Lower lobe of right lung (tissue), 2 donors: ENCODE data around the gene ZP2. TPM values are rescaled to one million over a fixed set of nuclear protein-coding genes. Genes with fewer than 3 reads are reported as not detected.
"Not testable (repeated sequence)": the region's sequence is repeated elsewhere in the genome, so short reads cannot be mapped to it uniquely, and the experiment has no call there.

Source experiments
- ATAC-seq, 2 donors: fragments of 200-7000 bp; cut with Tn5 transposase; one replicate each; pipeline ENCODE4 v1.9.1; 2020 to 2022; ENCODE audit warnings: mild to moderate bottlenecking in 2 of 2, moderate library complexity in 2 of 2
- DNase-seq: peaks from one replicate; pipeline ENCODE4 v3.0.0-alpha.2; 2020
- H3K27ac ChIP-seq: fragments of 200-600 bp; one replicate; pipeline ENCODE4 v1.8.0; 2022
- H3K27me3 ChIP-seq: fragments of 200-600 bp; one replicate; pipeline ENCODE4 v1.8.0; 2022; ENCODE audit warnings: low read depth
- H3K36me3 ChIP-seq: fragments of 200-600 bp; one replicate; pipeline ENCODE4 v1.8.0; 2022; ENCODE audit warnings: mild to moderate bottlenecking
- H3K4me1 ChIP-seq: fragments of 200-600 bp; one replicate; pipeline ENCODE4 v1.8.0; 2022
- H3K4me3 ChIP-seq: fragments of 200-600 bp; one replicate; pipeline ENCODE4 v1.8.0; 2022; ENCODE audit warnings: mild to moderate bottlenecking
- H3K9me3 ChIP-seq: fragments of 200-600 bp; one replicate; pipeline ENCODE4 v1.8.0; 2022
- CTCF ChIP-seq: fragments of 200-600 bp; IDR thresholded peaks from one replicate; pipeline ENCODE4 v1.8.0; 2022; ENCODE audit warnings: antibody characterized with exemption, mild to moderate bottlenecking
- intact Hi-C: fragments of 100-400 bp; cut with DNase I; formaldehyde crosslinking; loops from one replicate; pipeline ENCODE4 v1.11.0; 2022
- total RNA-seq: library from RNA; stranded (reverse); fragmentation: NEBNext Ultra II Directional; extraction: Animal tissue kit (Norgen Biotek cat#: 25700); gene quantifications from one replicate; pipeline ENCODE4 v1.2.1, GENCODE V29; 2021
- donor health status: DM: no; HTN: yes; CAD: no; lungs with severe emphysema.

ZP2 gene
- total RNA-seq, 1 donor from 2014 or later = not detected

GRCh38 chr16:21203155-21203797 is 8.1 kb downstream of the ZP2 start:
- DNase-seq = no peak
- H3K4me1 ChIP-seq = no peaks in the 10 kb centered on the region
- TF ChIP-seq CTCF = no peak
- H3K4me3 ChIP-seq = no peak overlapping the region
- no peaks in the 10 kb centered on the region for H3K27me3 ChIP-seq
- intact Hi-C loops = no loop called here
- no peaks in the 10 kb centered on the region for H3K9me3 ChIP-seq
- ATAC-seq = no peak
- no peak overlapping the region for H3K27ac ChIP-seq
- no peaks in the 10 kb centered on the region for H3K36me3 ChIP-seq

GRCh38 chr16:21199607-21200218 is 11.7 kb downstream of the ZP2 start:
- intact Hi-C loops = no loop called here
- no peak for DNase-seq

GRCh38 chr16:21197621-21198020 is 13.8 kb downstream of the ZP2 start:
- Histone ChIP-seq H3K36me3 (no peaks in the 10 kb centered on the region), H3K9me3 (no peaks in the 10 kb centered on the region), H3K27me3 (no peaks in the 10 kb centered on the region), H3K4me1 (no peaks in the 10 kb centered on the region), H3K4me3 (no peak overlapping the region), H3K27ac (no peak overlapping the region)
- ATAC-seq (no peak), DNase-seq (no peak)
- intact Hi-C loops = no loop called here
- TF ChIP-seq CTCF = no peak

More at GRCh38 chr16:21199607-21200218, 11.7 kb downstream of the ZP2 start:
- Histone ChIP-seq H3K27ac (no peak overlapping the region), H3K27me3 (no peaks in the 10 kb centered on the region), H3K36me3 (no peaks in the 10 kb centered on the region), H3K4me1 (no peaks in the 10 kb centered on the region), H3K4me3 (no peak overlapping the region), H3K9me3 (no peaks in the 10 kb centered on the region)
- no peak for TF ChIP-seq CTCF
- ATAC-seq = no peak

- ATAC-seq (no peak), DNase-seq (no peak)
- no peaks in the 10 kb centered on the region for H3K9me3 ChIP-seq
- no peak for TF ChIP-seq CTCF
- H3K4me3 ChIP-seq = no peak overlapping the region
- no peaks in the 10 kb centered on the region for H3K27me3 ChIP-seq
- no peaks in the 10 kb centered on the region for H3K36me3 ChIP-seq
- H3K27ac ChIP-seq = no peak overlapping the region
- intact Hi-C loops = no loop called here
- H3K4me1 ChIP-seq = no peaks in the 10 kb centered on the region
Measured at GRCh38 chr16:21197112-21197511, 14.3 kb downstream of the ZP2 start.

GRCh38 chr16:21195330-21195729 is 16.0 kb downstream of the ZP2 start:
- H3K9me3 ChIP-seq, H3K27ac ChIP-seq, H3K4me3 ChIP-seq, intact Hi-C loops, ATAC-seq, H3K27me3 ChIP-seq, H3K4me1 ChIP-seq, H3K36me3 ChIP-seq, DNase-seq: not testable (repeated sequence)

GRCh38 chr16:21194771-21195301 is 16.5 kb downstream of the ZP2 start:
- no peaks in the 10 kb centered on the region for H3K4me1 ChIP-seq
- DNase-seq (no peak), ATAC-seq (no peak)
- H3K36me3 ChIP-seq = no peaks in the 10 kb centered on the region
- no peak overlapping the region for H3K27ac ChIP-seq
- intact Hi-C loops = no loop called here
- H3K27me3 ChIP-seq = no peaks in the 10 kb centered on the region
- H3K9me3 ChIP-seq = no peaks in the 10 kb centered on the region
- H3K4me3 ChIP-seq = no peak overlapping the region
- no peak for TF ChIP-seq CTCF
